Astrocyte of the spinal cord (primary cell): Measurements from ENCODE around the gene FBXL12.
"Not testable (repeated sequence)": the region's sequence is repeated elsewhere in the genome, so short reads cannot be mapped to it uniquely, and the experiment has no call there.

Experiments
- DNase-seq: peaks from one replicate; pipeline ENCODE4 v3.0.0; 2011; ENCODE audit warnings: low read depth, low spot score
- H3K4me3 ChIP-seq: 2 replicates; pipeline ENCODE4 v1.5.1; 2011; ENCODE audit warnings: low read depth, mild to moderate bottlenecking, low read length, moderate library complexity
- in situ Hi-C: cut with HindIII; loops from 2 replicates; pipeline ENCODE4 v1.10.0; 2017; ENCODE audit warnings: low sequenced_read_pairs
- TF ChIP-seq, protein P1 (sequence below): IDR thresholded peaks from 2 replicates; pipeline ENCODE4 v1.5.1; 2012; ENCODE audit warnings: low read depth, mild to moderate bottlenecking, low read length, inconsistent platforms

The FBXL12 gene

DNA sequence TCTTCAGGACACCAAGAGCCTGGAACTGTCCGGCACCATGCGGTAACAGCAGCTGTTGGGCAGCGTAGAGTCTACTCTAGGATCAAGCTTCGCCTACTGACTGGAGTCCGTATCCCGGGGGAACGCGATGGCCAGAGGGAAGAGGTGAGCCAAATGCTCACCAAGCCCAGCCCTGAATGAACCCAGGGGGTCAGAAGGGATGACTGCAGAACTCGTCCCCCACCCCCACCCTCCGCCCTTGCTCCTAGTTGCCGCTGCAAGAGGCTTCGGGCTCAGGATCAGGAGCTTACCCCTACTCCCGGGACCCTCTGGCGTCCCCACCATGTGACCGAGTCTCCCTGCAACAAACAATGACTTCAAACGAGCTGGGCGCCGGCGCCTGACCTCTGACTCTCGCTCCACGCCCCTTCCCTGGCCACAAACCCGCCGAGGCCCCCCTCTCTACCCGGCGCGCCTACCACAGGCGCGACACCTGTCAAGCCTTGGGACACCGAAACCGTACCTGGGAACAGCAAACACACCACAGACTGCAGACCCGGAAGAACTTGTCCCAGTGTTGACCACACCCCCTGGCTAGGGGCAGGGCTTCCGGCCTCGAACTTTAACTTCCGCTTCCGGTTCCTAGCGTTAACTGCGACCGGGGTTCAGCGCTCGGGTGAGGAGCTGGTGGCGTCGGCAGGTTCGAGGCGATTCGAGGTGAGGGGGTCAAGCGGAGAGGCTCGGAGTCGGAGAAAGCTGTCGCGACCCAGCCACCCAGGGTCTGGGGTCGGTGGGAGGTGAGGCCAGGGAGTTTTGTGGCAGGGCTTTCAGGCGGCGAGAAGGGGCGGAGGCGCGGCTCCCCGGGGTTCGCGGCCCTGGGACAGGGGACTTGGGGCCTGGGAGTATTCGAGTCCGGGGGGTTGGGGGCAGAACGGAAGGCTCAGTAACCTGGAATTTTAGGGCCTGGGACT lies 8.7 kb upstream of the FBXL12 start, which contains the start of gene UBL5:
Gene UBL5, plus strand, starts transcription at position 630 of the 950 bp plus-strand sequence. CDS start 420 bp downstream, outside the sequence.
- H3K4me3 ChIP-seq, result peak within 1 kb of the TSS; percentile 93
- in situ Hi-C loops, result no loop called here
- TF ChIP-seq, protein P1, sequence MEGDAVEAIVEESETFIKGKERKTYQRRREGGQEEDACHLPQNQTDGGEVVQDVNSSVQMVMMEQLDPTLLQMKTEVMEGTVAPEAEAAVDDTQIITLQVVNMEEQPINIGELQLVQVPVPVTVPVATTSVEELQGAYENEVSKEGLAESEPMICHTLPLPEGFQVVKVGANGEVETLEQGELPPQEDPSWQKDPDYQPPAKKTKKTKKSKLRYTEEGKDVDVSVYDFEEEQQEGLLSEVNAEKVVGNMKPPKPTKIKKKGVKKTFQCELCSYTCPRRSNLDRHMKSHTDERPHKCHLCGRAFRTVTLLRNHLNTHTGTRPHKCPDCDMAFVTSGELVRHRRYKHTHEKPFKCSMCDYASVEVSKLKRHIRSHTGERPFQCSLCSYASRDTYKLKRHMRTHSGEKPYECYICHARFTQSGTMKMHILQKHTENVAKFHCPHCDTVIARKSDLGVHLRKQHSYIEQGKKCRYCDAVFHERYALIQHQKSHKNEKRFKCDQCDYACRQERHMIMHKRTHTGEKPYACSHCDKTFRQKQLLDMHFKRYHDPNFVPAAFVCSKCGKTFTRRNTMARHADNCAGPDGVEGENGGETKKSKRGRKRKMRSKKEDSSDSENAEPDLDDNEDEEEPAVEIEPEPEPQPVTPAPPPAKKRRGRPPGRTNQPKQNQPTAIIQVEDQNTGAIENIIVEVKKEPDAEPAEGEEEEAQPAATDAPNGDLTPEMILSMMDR, result no peak
- DNase-seq, result peak; percentile 83

DNA sequence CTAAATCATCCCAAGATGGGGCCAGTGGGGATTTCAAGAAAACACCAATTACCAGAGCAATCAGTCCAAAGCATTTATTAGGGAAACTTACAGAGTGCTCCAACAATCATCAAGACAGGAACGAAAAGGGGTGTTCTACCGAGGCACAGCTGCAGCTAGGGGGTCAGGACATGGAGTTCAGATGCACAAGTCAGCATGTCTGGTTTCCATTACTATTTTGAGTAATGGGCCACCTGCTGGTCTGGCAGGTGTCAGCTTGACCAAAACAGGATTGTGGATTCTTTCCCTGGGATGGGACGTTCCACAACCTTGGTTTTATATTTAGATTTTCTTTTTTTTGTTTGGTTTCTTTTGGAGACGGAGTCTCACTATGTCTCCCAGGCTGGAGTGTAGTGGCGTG lies 4.9 kb upstream of the FBXL12 start:
- TF ChIP-seq, protein P1, result no peak
- no peak overlapping the region for H3K4me3 ChIP-seq
- DNase-seq, result no peak
- in situ Hi-C loops, result no loop called here

DNA sequence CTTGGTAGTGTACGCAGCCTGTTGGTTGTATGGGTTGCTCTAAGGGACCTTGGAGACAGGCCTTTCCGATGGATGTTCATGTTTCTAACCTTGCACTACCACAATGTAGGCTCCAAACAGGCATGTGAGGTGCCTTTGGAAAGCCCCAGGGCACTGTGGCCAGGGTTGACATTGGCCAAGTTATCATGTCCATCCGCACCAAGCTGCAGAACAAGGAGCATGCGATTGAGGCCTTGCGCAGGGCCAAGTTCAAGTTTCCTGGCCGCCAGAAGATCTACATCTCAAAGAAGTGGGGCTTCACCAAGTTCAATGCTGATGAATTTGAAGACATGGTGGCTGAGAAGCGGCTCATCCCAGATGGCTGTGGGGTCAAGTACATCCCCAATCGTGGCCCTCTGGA lies 1.2 kb upstream of the FBXL12 start:
- DNase-seq, H3K4me3 ChIP-seq, in situ Hi-C loops: not testable (repeated sequence)

DNA sequence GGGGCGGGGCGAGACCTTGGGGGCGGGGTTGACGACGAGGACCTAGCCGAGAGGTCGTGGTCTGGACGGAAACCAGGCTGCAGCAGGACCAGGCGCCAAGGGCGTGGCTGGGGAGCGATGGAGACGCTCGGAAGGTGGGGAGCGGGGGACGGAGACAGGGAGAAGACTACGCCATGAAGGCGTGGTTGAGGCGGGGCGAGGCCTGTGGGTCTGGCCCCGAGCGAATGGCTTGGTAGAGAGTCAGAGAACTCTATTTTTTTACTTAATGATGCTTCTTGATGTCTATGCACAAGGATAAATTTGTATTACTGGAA lies 674 bp upstream of the FBXL12 start:
- in situ Hi-C loops, result no loop called here

DNA sequence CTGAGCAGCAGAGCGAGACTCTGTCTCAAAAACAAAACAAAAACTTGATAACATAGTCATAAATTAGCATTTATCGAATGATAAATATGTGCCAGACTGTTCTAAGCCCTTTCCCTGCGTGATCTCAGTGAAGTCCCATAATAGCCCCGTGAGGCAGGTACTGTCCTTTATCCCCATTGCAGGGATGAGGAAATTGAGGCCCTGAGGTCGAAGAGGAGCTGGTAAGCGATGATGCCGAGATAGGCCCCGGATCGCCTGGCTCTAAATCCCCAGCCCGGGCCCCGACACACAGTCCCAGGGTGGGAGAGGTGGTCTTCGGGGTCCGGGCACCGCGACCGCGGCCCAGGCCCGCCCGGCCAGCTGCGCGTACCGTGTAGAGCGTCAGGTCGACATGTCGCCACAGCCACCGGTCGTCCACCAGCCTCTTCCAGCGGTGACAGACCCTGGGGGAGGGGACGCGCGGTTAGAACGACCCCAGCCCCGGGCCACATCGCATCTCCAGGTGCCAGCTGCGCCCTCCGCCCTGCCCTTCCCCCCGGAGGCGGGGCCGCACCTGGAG lies 625 bp downstream of the FBXL12 start:
- peak overlapping the region; percentile 99 for H3K4me3 ChIP-seq
- TF ChIP-seq, protein P1, result no peak
- DNase-seq, result no peak
- in situ Hi-C loops, result no loop called here

More for the DNA sequence above, 674 bp upstream of the FBXL12 start:
- H3K4me3 ChIP-seq, result peak overlapping the region; percentile 24
- DNase-seq, result no peak
- TF ChIP-seq, protein P1, result no peak

DNA sequence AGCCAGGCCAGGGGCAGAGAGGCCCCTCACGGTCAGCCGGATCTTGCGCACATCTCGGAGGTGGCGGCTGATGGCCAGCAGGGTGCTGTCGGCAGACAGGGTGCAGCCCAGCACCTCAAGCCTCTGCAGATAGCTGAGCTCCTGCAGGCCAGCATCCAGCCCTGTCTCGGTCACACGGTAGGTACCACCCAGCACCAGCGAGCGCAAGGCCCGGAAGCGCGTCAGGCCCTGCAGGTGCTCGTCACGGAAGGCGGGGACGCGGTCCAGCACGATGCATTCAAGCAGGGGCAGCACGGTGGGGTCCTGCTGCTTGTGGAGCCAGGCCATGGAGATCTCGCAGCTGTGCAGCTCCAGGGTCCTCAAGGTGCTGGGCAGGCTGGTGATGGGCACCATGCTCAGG lies 7.7 kb downstream of the FBXL12 start:
- in situ Hi-C loops, result no loop called here
- TF ChIP-seq, protein P1, result no peak
- H3K4me3 ChIP-seq, result no peak overlapping the region
- no peak for DNase-seq
